NOMO-1 treated with DMSO at 0.1 percent for 48 hours (cell line): ENCODE data around the gene TVP23C.
"Not testable (repeated sequence)": the region's sequence is repeated elsewhere in the genome, so short reads cannot be mapped to it uniquely, and the experiment has no call there.

Experiments used
- DNase-seq: peaks from one replicate; lab custom pipeline; 2025; ENCODE audit not compliant: unreplicated experiment; lab: John Stamatoyannopoulos, UW

The TVP23C gene

DNA sequence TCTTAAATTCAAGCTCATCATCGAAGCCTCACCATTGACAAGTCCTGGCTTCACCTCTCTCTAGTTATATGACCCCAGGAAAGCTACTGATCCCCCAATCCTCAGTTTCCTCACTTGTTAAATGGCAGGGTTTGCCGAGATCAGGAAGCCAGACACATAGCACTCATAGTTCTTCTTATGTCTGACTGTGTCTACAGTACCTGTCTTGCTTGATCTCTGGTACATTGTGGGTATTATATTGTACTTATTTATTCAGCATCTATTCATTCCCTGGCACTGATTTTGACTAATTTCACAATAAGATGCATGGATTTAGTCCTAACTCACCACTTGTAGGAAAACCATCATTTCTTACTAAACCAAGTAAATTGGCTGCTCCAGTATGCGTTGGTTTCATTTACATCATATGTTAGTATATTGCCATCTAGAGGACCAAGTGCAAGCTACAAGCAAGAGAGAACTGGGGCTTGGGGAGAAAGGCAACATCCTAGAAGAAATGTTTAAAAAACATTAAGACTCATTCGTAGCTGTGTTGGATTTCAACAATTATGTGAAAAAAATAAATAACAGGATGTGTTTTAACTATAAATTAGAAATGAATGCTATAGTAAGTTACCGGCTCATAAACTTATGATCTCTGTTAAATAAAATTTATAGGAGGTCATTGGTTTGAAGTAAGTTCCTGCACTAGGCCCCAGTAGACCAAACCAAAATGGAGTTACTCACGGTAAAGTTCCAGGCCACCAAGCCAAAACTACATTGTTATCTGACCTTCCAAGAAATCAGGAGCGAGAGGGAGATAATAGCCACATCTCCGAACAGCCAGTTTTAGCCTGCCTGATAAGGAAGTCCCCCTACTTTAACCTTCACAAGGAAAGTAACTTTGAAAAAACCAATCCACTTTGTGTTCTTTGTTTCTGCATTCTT is 36.7 kb downstream of the TVP23C start:
- DNase-seq = peak; percentile 45

GRCh38 chr17:15524990-15525985 is 38.0 kb downstream of the TVP23C start:
- peak; percentile 41 for DNase-seq

- DNase-seq = no peak
Measured at GRCh38 chr17:15516150-15516549, 47.1 kb downstream of the TVP23C start.

DNA sequence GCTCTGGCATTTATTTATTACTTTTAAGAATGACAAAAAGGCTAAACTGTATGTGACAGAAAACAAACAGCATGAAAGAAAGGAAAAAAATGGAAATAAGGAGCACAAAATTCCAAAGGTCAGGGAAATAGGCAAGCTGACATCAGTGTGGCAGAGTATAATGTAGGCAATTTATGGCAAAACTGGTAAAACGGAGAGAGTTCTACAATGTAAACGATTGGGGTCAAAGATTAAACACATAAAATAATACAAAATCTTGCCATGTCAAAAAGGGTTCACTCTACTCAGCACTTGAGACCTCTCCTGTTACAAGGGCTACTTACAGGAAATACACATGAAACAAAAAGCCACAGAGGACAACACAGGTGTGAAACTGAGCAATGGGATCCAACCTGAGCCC is 48.8 kb downstream of the TVP23C start:
- DNase-seq = no peak

GRCh38 chr17:15513856-15514459 is 49.3 kb downstream of the TVP23C start:
- DNase-seq = no peak

- DNase-seq = no peak
Measured at GRCh38 chr17:15513058-15513791, 50.1 kb downstream of the TVP23C start.

GRCh38 chr17:15512071-15512709 is 51.1 kb downstream of the TVP23C start:
- no peak for DNase-seq

DNA sequence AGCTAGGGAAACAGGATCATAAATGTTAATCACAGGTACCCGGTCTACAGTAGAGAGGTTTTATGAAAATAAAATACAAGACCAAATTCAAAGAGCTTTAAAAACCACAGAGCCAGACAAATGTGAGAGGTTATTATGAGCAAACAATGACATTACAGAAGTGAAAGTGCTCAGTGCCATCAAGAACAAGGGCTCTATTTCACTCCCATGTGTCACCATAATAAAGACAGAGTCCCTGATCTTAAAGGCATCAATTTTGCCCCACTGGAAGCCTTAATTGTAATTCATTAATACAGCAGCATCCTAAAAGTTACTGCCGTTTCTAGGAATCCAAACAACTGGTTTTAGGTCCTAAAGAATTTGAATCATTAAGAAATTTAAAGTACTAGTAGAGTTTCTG is 52.1 kb downstream of the TVP23C start:
- DNase-seq = peak; percentile 79

GRCh38 chr17:15510361-15510760 is 52.9 kb downstream of the TVP23C start:
- no peak for DNase-seq

DNA sequence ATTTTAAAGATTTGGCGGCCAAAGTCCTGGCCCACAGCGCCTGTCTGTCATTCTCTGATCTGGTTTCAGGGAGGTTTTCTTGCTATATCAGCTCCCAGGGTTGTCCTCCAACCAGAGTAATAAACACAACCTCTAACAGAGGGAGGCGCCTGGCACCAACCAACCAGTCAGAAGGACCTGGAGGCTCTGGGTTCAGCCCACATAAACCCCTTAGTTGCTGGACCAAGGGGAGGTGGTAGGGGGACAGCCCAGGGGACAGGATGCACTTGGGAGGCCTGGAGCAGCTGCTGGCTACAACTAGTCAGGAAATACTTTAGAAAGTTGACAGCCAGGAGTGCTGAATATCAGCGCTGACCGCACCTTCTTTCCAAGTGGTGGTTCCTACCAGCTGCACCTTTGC is 54.2 kb downstream of the TVP23C start:
- no peak for DNase-seq

GRCh38 chr17:15508466-15508865 is 54.8 kb downstream of the TVP23C start:
- no peak for DNase-seq

DNA sequence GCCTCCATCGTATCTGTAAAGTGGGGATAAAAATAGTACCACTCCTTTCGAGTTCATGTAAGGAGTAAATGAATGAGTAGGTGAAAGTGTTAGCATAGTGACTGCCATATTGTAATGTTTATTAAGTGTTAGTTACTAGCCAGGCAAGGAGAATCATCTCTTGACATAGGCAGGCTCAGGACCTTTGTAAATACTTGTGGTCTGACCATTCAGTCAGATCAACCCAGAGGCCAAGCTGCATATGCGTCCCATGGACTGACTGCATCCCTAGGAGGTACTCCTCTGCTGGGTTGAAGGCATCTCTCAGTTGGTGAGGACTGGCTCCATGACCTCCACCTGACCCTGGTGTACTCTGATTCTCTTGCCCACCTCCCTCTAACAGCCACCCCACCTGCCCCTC is 55.4 kb downstream of the TVP23C start:
- no peak for DNase-seq

DNA sequence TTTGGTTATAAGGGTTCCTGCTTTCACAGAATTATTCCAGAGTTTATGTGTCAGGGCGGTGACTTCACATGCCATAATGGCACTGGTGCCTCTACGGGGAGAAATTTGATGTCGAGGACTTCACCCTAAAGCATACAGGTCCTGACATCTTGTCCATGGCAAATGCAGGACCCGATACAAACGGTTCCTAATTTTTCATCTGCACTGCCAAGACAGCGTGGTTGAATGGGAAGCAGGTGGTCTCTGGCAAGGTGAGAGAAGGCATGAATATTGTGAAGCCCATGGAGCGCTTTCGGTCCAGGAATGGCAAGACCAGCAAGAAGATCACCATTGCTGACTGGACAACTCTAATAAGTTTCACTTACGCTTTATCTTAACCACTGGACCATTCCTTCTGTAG is 56.3 kb downstream of the TVP23C start:
- no peak for DNase-seq

- DNase-seq = not testable (repeated sequence)
Measured at GRCh38 chr17:15505708-15506107, 57.6 kb downstream of the TVP23C start.

DNA sequence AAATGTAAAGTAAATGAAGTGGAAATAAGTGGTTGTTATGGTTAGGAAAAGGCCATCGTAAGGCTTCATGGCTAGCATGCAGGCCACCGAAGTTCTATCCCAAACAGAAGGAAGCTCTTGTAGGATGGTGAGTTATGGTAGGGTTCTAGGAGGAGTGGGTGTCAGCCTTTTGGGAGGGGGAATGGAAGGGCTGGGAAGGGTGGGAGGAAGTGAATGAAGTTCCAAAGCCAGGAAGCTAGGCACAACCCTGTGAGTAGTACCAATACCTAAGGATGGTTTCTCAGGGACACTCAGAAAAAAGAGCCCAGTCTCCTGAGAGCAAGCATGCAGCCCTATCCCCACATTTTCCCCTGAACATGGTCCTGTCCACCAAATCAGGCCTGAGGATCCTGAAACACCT is 59.6 kb downstream of the TVP23C start:
- DNase-seq = no peak

- DNase-seq = no peak
Measured at GRCh38 chr17:15502369-15503112, 60.7 kb downstream of the TVP23C start.

DNA sequence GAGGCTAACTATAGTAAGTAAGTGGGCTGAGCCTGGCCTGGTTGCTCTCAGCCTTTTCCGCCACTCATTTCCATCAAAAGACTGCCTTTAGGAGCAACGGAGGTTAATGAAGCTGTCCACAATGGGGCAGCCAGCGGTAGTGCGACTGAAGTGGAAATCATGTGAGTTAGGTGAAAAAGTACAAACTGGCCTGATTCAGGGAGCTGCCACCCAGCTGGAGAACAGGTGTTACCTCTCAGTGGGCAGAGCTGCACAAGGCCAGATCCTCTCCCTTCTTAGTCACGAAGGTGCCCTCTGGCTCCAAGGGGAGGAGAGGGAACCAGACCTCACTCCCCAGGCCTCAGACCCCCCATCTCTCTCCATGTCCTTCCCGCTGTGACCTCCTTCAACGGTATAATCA is 61.5 kb downstream of the TVP23C start:
- no peak for DNase-seq

DNA sequence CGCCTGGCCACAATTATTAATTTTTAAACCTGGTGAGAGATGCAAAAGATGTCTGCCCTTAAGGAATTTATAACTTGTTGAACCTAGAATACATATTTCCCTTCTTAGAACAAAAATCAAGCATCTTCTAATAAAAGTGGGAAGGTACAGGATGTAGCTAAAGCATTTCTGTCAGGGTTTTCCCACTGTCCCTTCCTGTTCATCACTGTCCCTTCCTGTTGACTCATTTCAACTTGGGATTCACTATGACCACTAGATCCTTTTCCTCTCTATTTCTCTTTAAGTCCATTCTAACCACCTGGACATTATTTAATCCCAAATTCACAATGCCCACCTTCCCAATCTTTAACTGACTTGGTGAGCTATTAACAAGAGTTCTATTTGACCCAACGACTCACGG is 62.0 kb downstream of the TVP23C start:
- no peak for DNase-seq

- DNase-seq = no peak
Measured at GRCh38 chr17:15498107-15498506, 65.2 kb downstream of the TVP23C start.
